ENCODE results near the gene COLEC11.

The COLEC11 gene

GRCh38 chr2:3667151-3667631 is 72.3 kb downstream of the COLEC11 start:
- TF ChIP-seq CTCF (IDR thresholded peaks at IDR 0.05; ENCODE audit: borderline replicate concordance, control extremely low read depth, extremely low read depth, insufficient read depth, missing control alignments): no peak
- DNase-seq (ENCODE audit: low spot score): no peak
- in situ Hi-C loops (cut with MboI; ENCODE audit: low sequenced_read_pairs, unreplicated experiment): no loop called here

GRCh38 chr2:3669656-3670055 is 74.7 kb downstream of the COLEC11 start:
- TF ChIP-seq CTCF (IDR thresholded peaks at IDR 0.05; ENCODE audit: borderline replicate concordance, control extremely low read depth, extremely low read depth, insufficient read depth, missing control alignments): no peak
- in situ Hi-C loops (cut with MboI; ENCODE audit: low sequenced_read_pairs, unreplicated experiment): no loop called here
- DNase-seq (ENCODE audit: low spot score): no peak

DNA sequence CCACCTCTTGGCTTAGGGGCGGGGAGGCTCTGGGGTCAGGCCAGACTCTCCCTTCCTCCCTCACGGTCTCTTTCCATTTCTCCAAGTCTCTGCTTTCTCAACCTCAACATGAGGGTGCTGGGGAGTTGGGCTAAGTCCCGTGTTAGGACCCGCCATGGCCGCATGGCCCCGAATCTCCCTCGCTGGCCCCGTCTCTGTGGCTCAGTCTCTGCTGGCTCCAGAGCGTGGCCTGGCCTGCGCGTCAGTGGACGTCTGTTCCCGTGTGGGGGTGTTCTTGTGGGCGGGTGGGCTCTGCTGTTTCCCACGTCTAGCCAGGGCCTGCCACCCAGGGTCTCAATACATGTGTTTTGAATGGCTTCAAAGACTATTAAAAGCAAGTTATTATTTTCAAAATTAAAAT is 75.5 kb downstream of the COLEC11 start:
- no peak for DNase-seq (ENCODE audit: low spot score)
- in situ Hi-C loops (cut with MboI; ENCODE audit: low sequenced_read_pairs, unreplicated experiment): no loop called here
- no peak for TF ChIP-seq CTCF (IDR thresholded peaks at IDR 0.05; ENCODE audit: borderline replicate concordance, control extremely low read depth, extremely low read depth, insufficient read depth, missing control alignments)

- in situ Hi-C loops (cut with MboI; ENCODE audit: low sequenced_read_pairs, unreplicated experiment): no loop called here
- no peak for TF ChIP-seq CTCF (IDR thresholded peaks at IDR 0.05; ENCODE audit: borderline replicate concordance, control extremely low read depth, extremely low read depth, insufficient read depth, missing control alignments)
- DNase-seq (ENCODE audit: low spot score): no peak
Observed at GRCh38 chr2:3670941-3671340, 76.0 kb downstream of the COLEC11 start.

DNA sequence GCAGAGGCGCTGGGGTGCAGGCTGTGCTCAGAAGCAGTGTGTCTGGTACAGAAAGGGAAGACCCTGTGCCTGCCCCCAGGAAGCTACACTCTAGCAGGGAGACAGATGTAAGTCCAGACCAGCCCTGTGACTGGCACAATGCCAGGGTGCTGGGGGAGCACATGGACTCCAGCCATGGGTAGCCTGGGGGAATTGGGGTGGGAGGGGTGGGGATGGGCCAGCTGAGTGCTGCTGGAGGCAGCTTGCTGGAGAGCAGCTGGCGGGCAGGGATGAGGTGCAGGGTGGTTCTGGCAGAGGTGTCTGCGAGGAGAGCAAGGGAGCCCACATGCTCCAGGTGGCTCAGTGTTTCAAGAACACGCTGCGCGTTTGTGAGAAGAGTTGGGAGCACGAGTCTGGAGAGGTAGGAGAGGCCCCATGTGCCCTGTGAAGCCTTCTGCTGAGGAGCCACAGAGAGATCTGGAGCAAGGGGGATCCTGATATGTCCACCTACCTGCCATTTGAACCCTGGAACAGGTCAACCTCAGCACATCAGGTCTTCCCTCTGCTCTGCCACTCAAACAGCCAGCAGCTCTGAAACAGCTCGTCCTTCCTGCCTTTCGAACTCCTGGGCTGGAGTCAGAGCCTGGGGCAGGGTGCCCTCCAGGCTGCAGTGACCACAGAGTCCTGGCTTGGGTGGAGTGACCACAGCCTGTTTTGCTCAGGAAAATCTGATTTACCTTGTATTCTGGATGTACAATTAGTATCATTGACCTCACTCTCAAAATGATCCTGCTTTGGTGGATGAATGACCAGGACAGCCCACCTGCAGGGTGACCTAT is 78.2 kb downstream of the COLEC11 start:
- in situ Hi-C loops (cut with MboI; ENCODE audit: low sequenced_read_pairs, unreplicated experiment): no loop called here
- no peak for TF ChIP-seq CTCF (IDR thresholded peaks at IDR 0.05; ENCODE audit: borderline replicate concordance, control extremely low read depth, extremely low read depth, insufficient read depth, missing control alignments)
- DNase-seq (ENCODE audit: low spot score): no peak

DNA sequence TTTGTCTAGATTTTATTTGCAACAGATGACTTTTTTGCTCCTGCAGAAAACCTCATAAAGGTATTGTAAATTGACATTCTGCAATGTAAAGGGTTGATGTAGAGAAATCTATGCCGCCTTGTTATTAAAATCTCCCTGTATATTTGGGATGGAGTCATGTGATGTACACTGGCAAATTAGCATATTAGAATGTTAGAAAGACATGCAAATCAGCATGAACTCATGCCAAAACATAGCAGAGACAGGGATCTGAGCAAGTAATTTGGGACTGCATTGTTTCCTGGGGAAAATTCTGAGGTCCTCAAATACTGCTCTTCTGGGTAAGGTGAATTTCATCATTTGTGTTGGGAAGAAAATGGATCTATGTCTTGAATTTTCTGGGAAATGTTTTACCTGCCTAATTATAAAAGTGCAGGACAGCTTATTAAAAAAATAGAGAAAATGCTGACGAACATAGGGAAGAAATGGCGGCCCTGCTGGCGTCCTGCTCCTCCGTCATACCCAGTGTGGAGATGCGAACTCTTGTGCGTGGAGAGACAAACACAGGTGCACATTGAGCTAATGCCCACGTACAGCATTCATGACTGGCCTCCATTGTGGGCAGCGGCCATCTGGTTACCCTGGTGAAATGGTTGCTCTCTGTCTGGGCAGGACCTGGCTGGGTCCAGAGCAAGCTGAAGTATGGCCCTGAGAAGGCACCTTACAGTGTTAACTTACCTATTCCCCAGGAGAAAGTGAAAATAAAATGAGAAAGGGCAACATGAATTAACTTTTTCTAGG is 79.3 kb downstream of the COLEC11 start:
- no peak for DNase-seq (ENCODE audit: low spot score)
- in situ Hi-C loops (cut with MboI; ENCODE audit: low sequenced_read_pairs, unreplicated experiment): no loop called here
- no peak for TF ChIP-seq CTCF (IDR thresholded peaks at IDR 0.05; ENCODE audit: borderline replicate concordance, control extremely low read depth, extremely low read depth, insufficient read depth, missing control alignments)
